IPS DF 4.7 (cell line): Measurements from ENCODE around the gene MIDN.

Experiments used
- DNase-seq: peaks from one replicate; pipeline ENCODE4 v3.0.0-alpha.2; 2013; ENCODE audit warnings: low spot score; ENCODE audit errors: extremely low read depth

The MIDN gene

DNA sequence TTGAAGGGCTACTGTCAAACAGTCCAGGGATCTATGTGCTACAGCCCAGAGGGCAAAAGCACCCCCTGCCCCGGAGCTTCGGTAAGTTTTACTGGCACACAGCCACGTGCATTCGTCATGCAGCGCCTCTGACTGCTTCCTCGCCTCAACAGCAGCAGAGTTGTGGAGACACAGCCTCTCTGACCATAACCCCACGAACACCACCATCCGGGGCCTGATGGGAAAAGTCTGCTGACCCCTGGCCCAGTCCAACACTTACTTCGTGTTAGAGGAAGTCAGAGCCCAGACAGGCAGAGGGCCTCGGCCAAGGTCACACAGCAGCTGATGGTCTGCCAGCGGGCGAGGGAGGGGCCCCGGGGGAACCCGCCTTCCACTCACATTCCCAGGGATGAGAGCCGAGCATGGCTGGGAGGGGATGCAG lies 15.7 kb upstream of the MIDN start:
- DNase-seq, result no peak

- no peak for DNase-seq
These were observed 15.2 kb upstream of the MIDN start for GRCh38 chr19:1233115-1233667.

DNA sequence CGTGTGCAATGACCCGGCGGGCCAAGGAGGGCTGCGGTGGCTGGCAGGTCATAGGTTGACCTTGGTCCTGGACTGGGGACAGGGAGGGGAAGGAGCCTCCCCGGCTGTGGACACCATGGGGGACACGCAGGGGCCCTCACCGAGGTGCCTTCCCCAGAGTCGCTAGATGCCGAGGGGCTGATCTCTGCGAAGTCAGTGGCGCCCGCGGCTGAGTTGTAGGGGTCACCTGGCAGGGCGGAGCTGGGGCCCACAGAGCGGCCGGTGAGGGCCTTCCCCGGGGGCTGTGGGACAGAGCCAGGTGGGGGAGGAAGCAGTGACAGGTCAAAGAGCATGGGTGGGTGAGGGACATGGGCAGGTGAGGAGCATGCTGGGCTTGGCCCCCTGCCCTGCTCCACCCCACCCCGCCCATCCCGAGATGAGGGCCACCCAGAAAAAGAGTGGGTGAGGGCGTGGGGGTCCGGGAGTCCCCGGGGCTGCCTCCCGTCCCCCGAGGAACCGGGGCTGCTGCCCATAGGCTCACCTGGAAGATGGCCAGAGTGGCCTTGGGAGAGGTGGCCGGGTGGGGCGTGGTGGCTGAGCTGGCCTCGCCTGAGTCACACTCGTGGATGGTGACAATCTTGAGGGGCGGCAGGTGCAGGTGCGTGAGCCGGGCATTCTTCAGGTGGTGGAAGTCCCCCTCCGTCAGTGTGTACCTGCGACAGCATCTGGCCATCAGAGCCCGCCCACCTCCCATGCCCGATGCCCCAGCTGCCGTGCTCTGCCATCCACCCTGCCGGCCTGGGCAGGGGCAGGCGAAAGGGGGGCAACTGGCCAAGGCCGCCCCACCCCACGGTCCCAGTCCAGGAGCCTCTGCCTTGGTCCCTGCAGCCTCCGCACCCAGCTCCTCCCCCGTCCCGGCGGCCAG lies 14.1 kb upstream of the MIDN start:
- no peak for DNase-seq

DNA sequence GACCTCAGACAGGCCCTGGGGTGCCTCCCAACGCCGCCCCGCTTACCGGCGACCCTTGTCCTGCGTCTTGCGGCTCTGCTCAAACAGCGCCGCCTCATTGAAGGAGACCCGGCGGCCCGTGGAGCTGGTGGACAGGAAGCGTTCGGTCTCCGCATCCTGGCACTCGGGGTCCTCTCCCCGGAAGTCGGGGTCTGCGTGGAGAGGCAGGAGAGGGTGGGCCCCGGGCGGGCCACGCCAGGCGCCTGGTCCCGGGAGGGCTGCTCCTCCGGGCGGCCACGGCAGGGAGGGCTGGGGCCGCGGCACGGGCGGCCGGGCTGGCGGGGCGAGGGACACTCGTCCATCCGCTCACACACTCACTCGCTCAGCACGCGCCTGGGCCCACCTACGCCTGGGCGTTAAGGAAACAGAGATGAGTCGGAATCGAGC lies 13.4 kb upstream of the MIDN start:
- DNase-seq, result no peak

DNA sequence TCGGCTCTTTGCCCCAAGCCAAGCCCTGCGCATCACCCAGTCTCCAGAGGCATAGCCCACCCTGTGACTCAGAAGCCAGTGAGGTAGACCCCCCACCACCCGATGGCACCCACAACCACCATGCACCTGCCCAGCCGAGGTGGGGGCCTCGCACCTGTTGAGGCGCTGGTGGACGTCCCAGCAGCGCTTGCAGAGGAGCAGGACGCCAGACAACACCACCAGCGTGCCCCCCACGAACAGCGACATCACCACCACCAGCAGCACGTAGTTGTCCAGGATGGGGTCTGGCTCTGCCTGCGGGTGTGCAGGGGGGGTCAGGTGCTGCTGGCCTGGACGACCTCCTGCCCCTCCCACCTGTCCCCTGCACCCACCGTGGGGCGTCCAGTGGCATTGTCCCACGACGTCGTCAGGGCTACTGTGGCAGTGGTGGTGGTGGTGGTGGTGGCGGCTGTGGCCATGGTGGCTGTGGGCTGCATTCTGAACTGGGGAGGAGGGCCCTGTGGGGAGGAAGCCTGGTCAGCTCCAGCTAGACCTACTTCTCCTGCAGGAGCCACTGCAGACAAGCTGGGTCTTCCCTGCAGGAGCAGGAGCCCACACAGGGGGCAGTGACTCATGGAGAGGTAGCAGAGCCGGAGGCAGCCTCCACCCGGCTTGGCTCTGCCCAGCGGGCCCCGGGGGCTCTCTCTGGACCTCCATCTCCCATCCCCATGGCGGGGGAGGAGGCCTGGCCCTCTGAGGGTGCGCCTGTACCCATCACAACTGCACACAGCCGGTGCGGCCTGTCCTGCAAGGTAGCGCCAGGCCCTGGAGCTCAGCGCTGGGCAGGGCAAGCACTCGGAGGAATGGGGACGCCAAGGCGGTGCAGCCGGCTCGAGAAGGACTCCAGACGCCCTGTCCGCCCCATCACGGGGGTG lies 12.5 kb upstream of the MIDN start:
- no peak for DNase-seq

- DNase-seq, result no peak
These were observed 11.8 kb upstream of the MIDN start for GRCh38 chr19:1236576-1236975.

DNA sequence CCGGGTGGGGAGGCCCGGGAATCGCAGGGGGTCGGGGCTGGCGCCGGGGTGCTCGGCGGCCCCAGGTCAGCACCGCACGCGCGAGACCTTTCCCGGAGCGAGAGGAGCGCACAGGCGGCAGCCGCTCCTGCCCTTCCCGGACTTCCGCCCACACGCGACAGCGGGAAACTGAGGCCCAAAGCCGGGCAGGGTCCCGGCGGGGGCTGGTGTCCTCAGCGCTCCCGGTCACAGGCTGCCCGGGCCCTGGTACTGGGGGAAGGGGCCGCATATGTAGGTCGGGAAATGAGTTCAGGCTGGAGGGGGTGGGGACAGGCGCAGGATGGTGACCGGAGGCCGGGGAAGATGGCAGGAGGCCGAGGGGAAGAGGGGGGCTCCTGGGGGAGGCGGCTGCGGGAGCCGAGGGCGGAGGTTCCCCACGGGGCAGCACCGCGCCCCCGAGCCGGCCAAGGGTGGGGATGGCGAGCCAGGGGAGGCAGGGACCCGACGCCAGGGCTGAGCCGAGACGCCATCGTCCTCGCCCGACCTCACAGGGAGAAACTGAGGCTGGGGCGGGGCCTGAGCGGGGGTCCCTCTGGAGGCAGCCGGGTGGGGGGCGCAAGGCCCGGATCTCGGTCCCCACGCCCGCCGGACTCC lies 11.2 kb upstream of the MIDN start:
- no peak for DNase-seq

- DNase-seq, result no peak
These were observed 10.5 kb upstream of the MIDN start, which contains the start of gene CBARP for GRCh38 chr19:1237754-1238368. TSS of gene CBARP (minus strand) at chr19:1238005. CDS start at chr19:1236100, 1,905 bp downstream.

DNA sequence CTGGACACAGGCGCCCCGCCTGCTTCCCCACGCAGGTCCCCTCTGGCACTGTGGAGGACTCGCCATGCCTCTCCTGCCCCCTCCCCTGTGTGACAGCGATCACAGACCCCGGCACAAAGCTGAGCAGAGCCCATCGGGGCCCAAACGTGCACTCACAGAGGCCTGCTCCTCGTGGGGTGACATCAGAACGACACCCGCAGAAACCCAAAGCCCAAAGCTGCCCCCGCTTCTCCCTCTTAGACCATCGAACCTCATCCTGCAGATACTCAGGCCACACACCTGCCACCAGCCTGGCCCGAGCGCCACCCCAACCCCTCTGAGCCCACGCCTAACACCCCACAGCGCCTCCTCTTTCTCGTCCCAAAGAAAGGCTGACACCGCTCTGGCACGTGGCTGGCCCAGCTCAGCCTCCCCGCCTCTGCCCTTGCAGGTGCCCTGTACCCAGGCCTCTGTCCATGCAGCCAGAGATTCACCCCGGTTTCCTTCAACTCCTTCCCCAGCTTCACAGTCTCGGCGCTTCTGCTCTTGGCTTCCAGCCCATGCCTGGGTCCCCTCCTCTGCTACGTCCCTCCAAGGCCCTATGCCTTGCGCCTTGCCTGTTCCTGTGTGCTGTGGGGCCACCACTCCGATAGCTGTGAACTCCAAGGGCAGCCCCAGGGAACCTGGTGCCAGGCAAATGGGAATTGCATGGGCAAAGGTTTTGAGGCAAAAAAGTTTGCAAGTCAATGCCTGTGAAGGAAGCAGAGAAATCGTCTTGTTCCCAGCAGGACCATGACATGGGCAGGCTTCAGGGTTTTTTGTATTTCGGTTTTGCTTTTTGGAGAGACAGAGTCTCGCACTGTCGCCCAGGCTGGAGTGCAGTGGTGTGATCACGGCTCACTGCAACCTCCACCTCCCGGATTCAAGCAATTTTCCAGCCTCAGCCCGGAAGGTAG lies 9.7 kb upstream of the MIDN start:
- no peak for DNase-seq

GRCh38 chr19:1239420-1239795 lies 9.0 kb upstream of the MIDN start:
- no peak for DNase-seq

GRCh38 chr19:1239796-1240737 lies 8.3 kb upstream of the MIDN start:
- no peak for DNase-seq

- no peak for DNase-seq
These were observed 7.5 kb upstream of the MIDN start for GRCh38 chr19:1240925-1241324.

DNA sequence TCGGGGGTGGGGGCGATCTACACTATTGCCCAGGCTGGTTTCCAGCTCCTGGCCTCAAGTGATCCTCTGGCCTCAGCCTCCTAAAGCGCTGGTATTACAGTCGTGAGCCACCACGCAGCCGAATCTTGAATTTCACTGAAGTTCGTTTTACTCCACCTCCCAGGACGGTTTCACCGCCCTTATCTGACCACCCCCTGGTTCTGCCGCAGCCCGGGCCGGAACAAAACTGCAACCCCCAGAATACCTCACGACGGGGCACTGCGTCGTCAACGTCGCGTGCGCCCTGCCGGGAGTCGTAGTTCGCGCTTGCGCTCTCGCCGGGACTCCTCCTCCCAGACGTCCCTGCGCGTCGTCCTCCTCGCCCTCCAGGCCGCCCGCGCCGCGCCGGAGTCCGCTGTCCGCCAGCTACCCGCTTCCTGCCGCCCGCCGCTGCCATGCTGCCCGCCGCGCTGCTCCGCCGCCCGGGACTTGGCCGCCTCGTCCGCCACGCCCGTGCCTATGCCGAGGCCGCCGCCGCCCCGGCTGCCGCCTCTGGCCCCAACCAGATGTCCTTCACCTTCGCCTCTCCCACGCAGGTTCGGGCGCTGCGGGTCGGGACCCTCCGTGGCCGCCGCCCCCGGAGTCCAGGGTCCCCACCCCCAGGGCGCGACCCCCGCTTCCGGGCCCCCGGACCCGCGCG lies 6.8 kb upstream of the MIDN start, which contains the start of gene ATP5F1D:
ATP5F1D (plus strand) TSS at position 335 of the 679 bp plus-strand sequence; CDS start at position 435, 100 bp downstream.
- no peak for DNase-seq

DNA sequence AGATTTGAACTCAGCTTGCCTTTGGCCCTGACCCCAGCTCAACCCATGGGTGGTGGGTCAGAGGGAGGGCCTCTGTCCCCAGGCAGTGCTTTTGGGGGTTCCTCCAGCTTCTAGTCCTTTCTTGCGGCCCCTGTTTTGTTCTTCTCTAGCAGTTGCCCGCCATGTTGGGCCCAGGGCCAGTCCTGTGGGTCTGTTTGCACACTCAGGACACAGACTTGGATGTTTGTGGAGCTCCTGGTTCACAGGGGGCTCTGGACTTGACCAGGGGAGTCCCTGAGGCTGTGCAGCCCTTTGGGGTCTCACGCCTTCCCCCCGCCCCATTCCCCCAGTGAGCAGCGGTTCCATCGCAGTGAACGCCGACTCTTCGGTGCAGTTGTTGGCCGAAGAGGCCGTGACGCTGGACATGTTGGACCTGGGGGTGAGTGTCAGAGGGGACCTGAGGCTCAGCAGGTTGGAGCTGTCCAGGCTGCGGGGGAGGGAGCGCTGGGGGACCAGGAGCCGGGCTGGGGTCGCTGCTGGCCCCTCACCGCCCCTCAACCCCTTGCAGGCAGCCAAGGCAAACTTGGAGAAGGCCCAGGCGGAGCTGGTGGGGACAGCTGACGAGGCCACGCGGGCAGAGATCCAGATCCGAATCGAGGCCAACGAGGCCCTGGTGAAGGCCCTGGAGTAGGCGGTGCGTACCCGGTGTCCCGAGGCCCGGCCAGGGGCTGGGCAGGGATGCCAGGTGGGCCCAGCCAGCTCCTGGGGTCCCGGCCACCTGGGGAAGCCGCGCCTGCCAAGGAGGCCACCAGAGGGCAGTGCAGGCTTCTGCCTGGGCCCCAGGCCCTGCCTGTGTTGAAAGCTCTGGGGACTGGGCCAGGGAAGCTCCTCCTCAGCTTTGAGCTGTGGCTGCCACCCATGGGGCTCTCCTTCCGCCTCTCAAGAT lies 4.4 kb upstream of the MIDN start:
- no peak for DNase-seq

- no peak for DNase-seq
These were observed 3.5 kb upstream of the MIDN start for GRCh38 chr19:1244693-1245451.
